HG03135 (cell line): ENCODE results near the gene MLLT10.

Experiments used
- ATAC-seq: cut with Tn5 transposase; IDR thresholded peaks from one replicate; pipeline ENCODE4 v1.9.1; 2021; ENCODE audit warnings: mild to moderate bottlenecking, moderate library complexity; ENCODE audit not compliant: unreplicated experiment

The MLLT10 gene

GRCh38 chr10:21759232-21759631 lies 225.2 kb downstream of the MLLT10 start:
- no peak for ATAC-seq

- no peak for ATAC-seq
These were observed 226.3 kb downstream of the MLLT10 start for GRCh38 chr10:21760332-21760731.

GRCh38 chr10:21764466-21765189 lies 230.6 kb downstream of the MLLT10 start:
- ATAC-seq: no peak

- ATAC-seq: no peak
These were observed 235.0 kb downstream of the MLLT10 start for GRCh38 chr10:21769041-21769440.

- no peak for ATAC-seq
These were observed 237.2 kb downstream of the MLLT10 start for GRCh38 chr10:21771219-21771618.

- no peak for ATAC-seq
These were observed 242.9 kb downstream of the MLLT10 start for GRCh38 chr10:21776883-21777282.

GRCh38 chr10:21791276-21791675 lies 257.2 kb downstream of the MLLT10 start:
- no peak for ATAC-seq
